Gastroesophageal sphincter (tissue), 3 donors: ENCODE data around the gene ERMAP.
"Not testable (repeated sequence)": the region's sequence is repeated elsewhere in the genome, so short reads cannot be mapped to it uniquely, and the experiment has no call there.

ENCODE experiments used
- POLR2A ChIP-seq, 2 donors: fragments of 450-650 bp; IDR thresholded peaks; one replicate each; pipeline ENCODE4 v1.6.1; 2017; ENCODE audit warnings: antibody characterized with exemption in 2 of 2, mild to moderate bottlenecking in 2 of 2, moderate library complexity in 1 of 2
- POLR2AphosphoS5 ChIP-seq: sonication (generic); formaldehyde crosslinking; IDR thresholded peaks from one replicate; pipeline ENCODE4 v1.6.1; 2017; ENCODE audit warnings: antibody characterized with exemption
- TF ChIP-seq, protein P1 (sequence below), 4 experiments: fragments of 200-600 bp in 2 of 4; fragments of 450-650 bp in 2 of 4; sonication (generic) in 1 of 4; IDR thresholded peaks; one replicate each; pipeline ENCODE4 v1.5.1; 2017 to 2019; ENCODE audit warnings: antibody characterized with exemption in 4 of 4, mild to moderate bottlenecking in 2 of 4, moderate library complexity in 2 of 4

DNA sequence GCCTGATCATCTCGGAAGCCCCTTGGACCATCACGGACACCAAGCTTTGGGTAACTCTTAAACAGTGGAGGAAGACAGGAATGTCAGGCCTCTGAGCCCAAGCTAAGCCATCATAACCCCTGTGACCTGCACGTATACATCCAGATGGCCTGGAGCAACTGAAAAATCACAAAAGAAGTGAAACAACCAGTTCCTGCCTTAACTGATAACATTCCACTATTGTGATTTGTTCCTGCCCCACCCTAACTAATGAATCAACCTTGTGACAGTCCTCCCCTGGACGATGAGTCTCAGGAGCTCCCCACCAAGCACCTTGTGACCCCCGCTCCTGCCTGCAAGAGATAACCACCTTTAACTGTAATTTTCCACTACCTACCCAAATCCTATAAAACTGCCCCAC is 42.4 kb downstream of the ERMAP start:
- TF ChIP-seq, protein P1, sequence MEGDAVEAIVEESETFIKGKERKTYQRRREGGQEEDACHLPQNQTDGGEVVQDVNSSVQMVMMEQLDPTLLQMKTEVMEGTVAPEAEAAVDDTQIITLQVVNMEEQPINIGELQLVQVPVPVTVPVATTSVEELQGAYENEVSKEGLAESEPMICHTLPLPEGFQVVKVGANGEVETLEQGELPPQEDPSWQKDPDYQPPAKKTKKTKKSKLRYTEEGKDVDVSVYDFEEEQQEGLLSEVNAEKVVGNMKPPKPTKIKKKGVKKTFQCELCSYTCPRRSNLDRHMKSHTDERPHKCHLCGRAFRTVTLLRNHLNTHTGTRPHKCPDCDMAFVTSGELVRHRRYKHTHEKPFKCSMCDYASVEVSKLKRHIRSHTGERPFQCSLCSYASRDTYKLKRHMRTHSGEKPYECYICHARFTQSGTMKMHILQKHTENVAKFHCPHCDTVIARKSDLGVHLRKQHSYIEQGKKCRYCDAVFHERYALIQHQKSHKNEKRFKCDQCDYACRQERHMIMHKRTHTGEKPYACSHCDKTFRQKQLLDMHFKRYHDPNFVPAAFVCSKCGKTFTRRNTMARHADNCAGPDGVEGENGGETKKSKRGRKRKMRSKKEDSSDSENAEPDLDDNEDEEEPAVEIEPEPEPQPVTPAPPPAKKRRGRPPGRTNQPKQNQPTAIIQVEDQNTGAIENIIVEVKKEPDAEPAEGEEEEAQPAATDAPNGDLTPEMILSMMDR (IDR thresholded peaks at IDR 0.05): not testable (repeated sequence)
- not testable (repeated sequence) for TF ChIP-seq POLR2A (IDR thresholded peaks at IDR 0.05); POLR2AphosphoS5
